Measurements from ENCODE around the gene DUSP1.

- TF ChIP-seq TAF1 (IDR thresholded peaks at IDR 0.05; ENCODE audit: low read depth, low read length) (no peak), POLR2AphosphoS5 (IDR thresholded peaks at IDR 0.05; ENCODE audit: low read depth, low read length) (no peak)
Measured at GRCh38 chr5:172762214-172763119, 8.5 kb downstream of the DUSP1 start.

All from GM12891 (cell line).